Esophagus muscularis mucosa (tissue), 3 donors: ENCODE data around the gene BTBD1.

Experiments
- POLR2AphosphoS5 ChIP-seq, 2 donors: sonication (generic); formaldehyde crosslinking; IDR thresholded peaks; one replicate each; pipeline ENCODE4 v1.6.1; 2017; ENCODE audit warnings: antibody characterized with exemption in 2 of 2
- TF ChIP-seq, protein P1 (sequence below), 3 experiments: fragments of 200-600 bp in 2 of 3; fragments of 450-650 bp in 1 of 3; sonication (generic) in 2 of 3; IDR thresholded peaks; one replicate each; pipeline ENCODE4 v1.5.1; 2017 to 2019; ENCODE audit warnings: antibody characterized with exemption in 3 of 3, mild to moderate bottlenecking in 2 of 3, moderate library complexity in 1 of 3

DNA sequence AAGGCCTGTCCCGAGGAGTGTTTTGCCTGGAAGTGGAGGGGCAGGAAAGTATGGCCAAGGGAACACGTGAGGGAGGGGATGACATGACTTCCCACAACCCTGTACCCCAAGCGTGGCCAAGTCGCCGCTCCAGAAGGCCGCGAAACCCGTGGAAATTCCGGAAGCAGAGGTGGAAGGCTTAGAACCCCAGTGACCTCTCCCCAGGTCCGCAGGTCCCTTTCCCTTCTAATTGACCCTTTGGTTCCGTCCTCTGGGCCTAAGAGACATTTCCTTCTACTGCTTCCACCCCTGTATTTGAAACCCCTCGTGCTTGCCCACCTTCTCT, 548 bp upstream of the BTBD1 start:
- TF ChIP-seq, protein P1, sequence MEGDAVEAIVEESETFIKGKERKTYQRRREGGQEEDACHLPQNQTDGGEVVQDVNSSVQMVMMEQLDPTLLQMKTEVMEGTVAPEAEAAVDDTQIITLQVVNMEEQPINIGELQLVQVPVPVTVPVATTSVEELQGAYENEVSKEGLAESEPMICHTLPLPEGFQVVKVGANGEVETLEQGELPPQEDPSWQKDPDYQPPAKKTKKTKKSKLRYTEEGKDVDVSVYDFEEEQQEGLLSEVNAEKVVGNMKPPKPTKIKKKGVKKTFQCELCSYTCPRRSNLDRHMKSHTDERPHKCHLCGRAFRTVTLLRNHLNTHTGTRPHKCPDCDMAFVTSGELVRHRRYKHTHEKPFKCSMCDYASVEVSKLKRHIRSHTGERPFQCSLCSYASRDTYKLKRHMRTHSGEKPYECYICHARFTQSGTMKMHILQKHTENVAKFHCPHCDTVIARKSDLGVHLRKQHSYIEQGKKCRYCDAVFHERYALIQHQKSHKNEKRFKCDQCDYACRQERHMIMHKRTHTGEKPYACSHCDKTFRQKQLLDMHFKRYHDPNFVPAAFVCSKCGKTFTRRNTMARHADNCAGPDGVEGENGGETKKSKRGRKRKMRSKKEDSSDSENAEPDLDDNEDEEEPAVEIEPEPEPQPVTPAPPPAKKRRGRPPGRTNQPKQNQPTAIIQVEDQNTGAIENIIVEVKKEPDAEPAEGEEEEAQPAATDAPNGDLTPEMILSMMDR (IDR thresholded peaks at IDR 0.05): no peak
- TF ChIP-seq POLR2AphosphoS5 (IDR thresholded peaks at IDR 0.05): no peak
